AG09309 (cell line): ENCODE measurements around the gene ERI3.

ENCODE experiments used
- DNase-seq: peaks from one replicate; pipeline ENCODE4 v3.0.0-alpha.2; 2010; ENCODE audit warnings: low read depth
- H3K4me3 ChIP-seq: 2 replicates; pipeline ENCODE4 v1.5.1; 2011; ENCODE audit warnings: mild to moderate bottlenecking, low read depth, low read length, moderate library complexity; ENCODE audit not compliant: control insufficient read depth
- TF ChIP-seq, protein P1 (sequence below): IDR thresholded peaks from 2 replicates; pipeline ENCODE4 v1.5.1; 2011; ENCODE audit warnings: mild to moderate bottlenecking, low read depth, low read length, inconsistent platforms; ENCODE audit not compliant: insufficient read depth, control insufficient read depth; ENCODE audit errors: missing control alignments

Gene ERI3

GRCh38 chr1:44218503-44219300, 136.4 kb downstream of the ERI3 start:
- DNase-seq, result no peak
- TF ChIP-seq, protein P1, sequence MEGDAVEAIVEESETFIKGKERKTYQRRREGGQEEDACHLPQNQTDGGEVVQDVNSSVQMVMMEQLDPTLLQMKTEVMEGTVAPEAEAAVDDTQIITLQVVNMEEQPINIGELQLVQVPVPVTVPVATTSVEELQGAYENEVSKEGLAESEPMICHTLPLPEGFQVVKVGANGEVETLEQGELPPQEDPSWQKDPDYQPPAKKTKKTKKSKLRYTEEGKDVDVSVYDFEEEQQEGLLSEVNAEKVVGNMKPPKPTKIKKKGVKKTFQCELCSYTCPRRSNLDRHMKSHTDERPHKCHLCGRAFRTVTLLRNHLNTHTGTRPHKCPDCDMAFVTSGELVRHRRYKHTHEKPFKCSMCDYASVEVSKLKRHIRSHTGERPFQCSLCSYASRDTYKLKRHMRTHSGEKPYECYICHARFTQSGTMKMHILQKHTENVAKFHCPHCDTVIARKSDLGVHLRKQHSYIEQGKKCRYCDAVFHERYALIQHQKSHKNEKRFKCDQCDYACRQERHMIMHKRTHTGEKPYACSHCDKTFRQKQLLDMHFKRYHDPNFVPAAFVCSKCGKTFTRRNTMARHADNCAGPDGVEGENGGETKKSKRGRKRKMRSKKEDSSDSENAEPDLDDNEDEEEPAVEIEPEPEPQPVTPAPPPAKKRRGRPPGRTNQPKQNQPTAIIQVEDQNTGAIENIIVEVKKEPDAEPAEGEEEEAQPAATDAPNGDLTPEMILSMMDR, result no peak
- H3K4me3 ChIP-seq, result no peak overlapping the region

- DNase-seq, result no peak
- H3K4me3 ChIP-seq, result no peak overlapping the region
- TF ChIP-seq, protein P1, result peak; percentile 89
Observed at GRCh38 chr1:44217809-44218410, 137.1 kb downstream of the ERI3 start.

- DNase-seq, result peak; percentile 46
- TF ChIP-seq, protein P1, result peak; percentile 21
- H3K4me3 ChIP-seq, result peak within 1 kb of the TSS; percentile 100
Observed at GRCh38 chr1:44213222-44214112, 141.6 kb downstream of the ERI3 start, which contains the start of gene DMAP1. TSS of gene DMAP1 (plus strand) at chr1:44213471. CDS start at chr1:44213754, 283 bp downstream.

- TF ChIP-seq, protein P1, result no peak
- DNase-seq, result no peak
- H3K4me3 ChIP-seq, result peak overlapping the region; percentile 100
Observed at GRCh38 chr1:44212355-44213221, 142.5 kb downstream of the ERI3 start.

DNA sequence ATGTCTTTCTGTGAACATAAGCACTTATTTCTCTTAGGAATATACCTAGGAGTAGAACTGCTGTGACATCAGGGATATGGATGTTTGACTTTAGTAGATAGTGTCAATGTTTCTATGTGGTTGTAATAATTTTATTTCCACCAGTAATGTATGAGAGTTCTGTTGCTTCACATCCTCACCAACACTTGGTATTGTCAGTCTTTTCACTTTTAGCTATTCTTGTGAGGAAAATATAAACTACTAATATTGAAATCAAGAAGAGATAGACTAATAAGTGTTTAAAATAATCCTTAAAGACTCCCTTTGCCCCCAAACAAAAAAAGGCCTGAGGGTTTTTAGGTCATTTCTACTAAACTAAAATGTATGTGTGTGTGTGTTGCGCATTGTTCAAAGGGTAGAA, 144.5 kb downstream of the ERI3 start:
- no peak for DNase-seq
- no peak overlapping the region for H3K4me3 ChIP-seq
- TF ChIP-seq, protein P1, result no peak
